Measurements from ENCODE around the gene GSG1L.
A peak's percentile ranks its signal among the peaks of the same experiment; 100 is the strongest.
"Not testable (repeated sequence)": the region's sequence is repeated elsewhere in the genome, so short reads cannot be mapped to it uniquely, and the experiment has no call there.

GSG1L gene

GRCh38 chr16:27748868-27749546 is 314.5 kb downstream of the GSG1L start:
- no peak overlapping the region for H3K4me3 ChIP-seq (ENCODE audit: low read depth, low read length)
- TF ChIP-seq, protein P1, sequence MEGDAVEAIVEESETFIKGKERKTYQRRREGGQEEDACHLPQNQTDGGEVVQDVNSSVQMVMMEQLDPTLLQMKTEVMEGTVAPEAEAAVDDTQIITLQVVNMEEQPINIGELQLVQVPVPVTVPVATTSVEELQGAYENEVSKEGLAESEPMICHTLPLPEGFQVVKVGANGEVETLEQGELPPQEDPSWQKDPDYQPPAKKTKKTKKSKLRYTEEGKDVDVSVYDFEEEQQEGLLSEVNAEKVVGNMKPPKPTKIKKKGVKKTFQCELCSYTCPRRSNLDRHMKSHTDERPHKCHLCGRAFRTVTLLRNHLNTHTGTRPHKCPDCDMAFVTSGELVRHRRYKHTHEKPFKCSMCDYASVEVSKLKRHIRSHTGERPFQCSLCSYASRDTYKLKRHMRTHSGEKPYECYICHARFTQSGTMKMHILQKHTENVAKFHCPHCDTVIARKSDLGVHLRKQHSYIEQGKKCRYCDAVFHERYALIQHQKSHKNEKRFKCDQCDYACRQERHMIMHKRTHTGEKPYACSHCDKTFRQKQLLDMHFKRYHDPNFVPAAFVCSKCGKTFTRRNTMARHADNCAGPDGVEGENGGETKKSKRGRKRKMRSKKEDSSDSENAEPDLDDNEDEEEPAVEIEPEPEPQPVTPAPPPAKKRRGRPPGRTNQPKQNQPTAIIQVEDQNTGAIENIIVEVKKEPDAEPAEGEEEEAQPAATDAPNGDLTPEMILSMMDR (IDR thresholded peaks at IDR 0.05; ENCODE audit: borderline replicate concordance, insufficient read depth, low read depth, low read length) = peak; percentile 27; the same call in 1 of the 2 replicates

- TF ChIP-seq, protein P1 (IDR thresholded peaks at IDR 0.05; ENCODE audit: borderline replicate concordance, insufficient read depth, low read depth, low read length) = no peak
- H3K4me3 ChIP-seq (ENCODE audit: low read depth, low read length) = no peak overlapping the region
These were observed 315.6 kb downstream of the GSG1L start for GRCh38 chr16:27747946-27748345.

GRCh38 chr16:27746076-27746855 is 317.2 kb downstream of the GSG1L start:
- TF ChIP-seq, protein P1 (IDR thresholded peaks at IDR 0.05; ENCODE audit: borderline replicate concordance, insufficient read depth, low read depth, low read length) = no peak

GRCh38 chr16:27745348-27745747 is 318.2 kb downstream of the GSG1L start:
- TF ChIP-seq, protein P1 (IDR thresholded peaks at IDR 0.05; ENCODE audit: borderline replicate concordance, insufficient read depth, low read depth, low read length) = no peak

More at GRCh38 chr16:27746076-27746855, 317.2 kb downstream of the GSG1L start:
- H3K4me3 ChIP-seq (ENCODE audit: low read depth, low read length) = no peak overlapping the region

GRCh38 chr16:27743963-27744362 is 319.6 kb downstream of the GSG1L start:
- H3K4me3 ChIP-seq (ENCODE audit: low read depth, low read length) = no peak overlapping the region
- TF ChIP-seq, protein P1 (IDR thresholded peaks at IDR 0.05; ENCODE audit: borderline replicate concordance, insufficient read depth, low read depth, low read length) = no peak

More at GRCh38 chr16:27745348-27745747, 318.2 kb downstream of the GSG1L start:
- no peak overlapping the region for H3K4me3 ChIP-seq (ENCODE audit: low read depth, low read length)

GRCh38 chr16:27743001-27743400 is 320.5 kb downstream of the GSG1L start:
- not testable (repeated sequence) for H3K4me3 ChIP-seq (ENCODE audit: low read depth, low read length)

GRCh38 chr16:27742333-27742732 is 321.2 kb downstream of the GSG1L start:
- no peak overlapping the region for H3K4me3 ChIP-seq (ENCODE audit: low read depth, low read length)
- TF ChIP-seq, protein P1 (IDR thresholded peaks at IDR 0.05; ENCODE audit: borderline replicate concordance, insufficient read depth, low read depth, low read length) = no peak
